Adipose tissue (tissue), 3 donors: ENCODE results near the gene KLF2. TPM values are rescaled to one million over a fixed set of nuclear protein-coding genes. Genes with fewer than 3 reads are reported as not detected.
A peak's percentile ranks its signal among the peaks of the same experiment; 100 is the strongest.
"Not testable (repeated sequence)": the region's sequence is repeated elsewhere in the genome, so short reads cannot be mapped to it uniquely, and the experiment has no call there.

Experiments used
- H3K27ac ChIP-seq: one replicate; pipeline ENCODE4 v1.5.1; 2013; ENCODE audit warnings: low read depth, low read length
- whole genome bisulfite sequencing, 3 donors: extraction: QIAGEN DNeasy Blood & Tissue Kit; methylation state at CpG; one replicate each; pipeline ENCODE4 v1.1.7; 2013; 5-methylcytosine and 5-hydroxymethylcytosine counted together
- polyA plus RNA-seq, 3 donors: library from polyadenylated mRNA; stranded (reverse); fragments of 200-250 nt; gene quantifications; one replicate each; pipeline ENCODE4 v1.2.3, GENCODE V29; 2013
- donor health status: healthy with polysubstance abuse.
- donor health status: Bipolar disorder and iron deficiency.
- donor health status: healthy.

KLF2 gene
- polyA plus RNA-seq, 3 donors = 16.4 to 136 (median 54.7) TPM

DNA sequence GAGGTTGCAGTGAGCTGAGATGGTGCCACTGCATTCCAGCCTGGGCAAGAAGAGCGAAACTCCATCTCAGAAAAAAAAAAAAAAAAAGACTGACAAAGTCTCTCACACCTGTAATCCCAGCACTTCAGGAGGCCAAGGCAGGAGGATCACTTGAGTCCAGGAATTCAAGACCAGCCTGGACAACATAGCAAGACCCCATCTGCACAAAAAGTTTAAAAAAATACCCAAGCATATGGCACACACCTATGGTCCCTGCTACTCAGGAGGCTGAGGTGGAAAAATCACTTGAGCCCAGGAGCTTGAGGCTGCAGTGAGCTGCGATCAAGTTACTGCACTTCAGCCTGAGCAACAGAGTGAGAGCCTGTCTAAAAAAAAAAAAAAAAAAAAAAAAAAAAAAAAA, 20.1 kb upstream of the KLF2 start:
- 92 to 97% (median 95%) methylated on average over 2 of the region's 2 CpGs for WGBS, 3 donors
- H3K27ac ChIP-seq = not testable (repeated sequence)

GRCh38 chr19:16305060-16305459, 19.6 kb upstream of the KLF2 start:
- H3K27ac ChIP-seq = not testable (repeated sequence)
- WGBS, 3 donors = 57 to 78% (median 67%) methylated on average over 6 of the region's 6 CpGs

DNA sequence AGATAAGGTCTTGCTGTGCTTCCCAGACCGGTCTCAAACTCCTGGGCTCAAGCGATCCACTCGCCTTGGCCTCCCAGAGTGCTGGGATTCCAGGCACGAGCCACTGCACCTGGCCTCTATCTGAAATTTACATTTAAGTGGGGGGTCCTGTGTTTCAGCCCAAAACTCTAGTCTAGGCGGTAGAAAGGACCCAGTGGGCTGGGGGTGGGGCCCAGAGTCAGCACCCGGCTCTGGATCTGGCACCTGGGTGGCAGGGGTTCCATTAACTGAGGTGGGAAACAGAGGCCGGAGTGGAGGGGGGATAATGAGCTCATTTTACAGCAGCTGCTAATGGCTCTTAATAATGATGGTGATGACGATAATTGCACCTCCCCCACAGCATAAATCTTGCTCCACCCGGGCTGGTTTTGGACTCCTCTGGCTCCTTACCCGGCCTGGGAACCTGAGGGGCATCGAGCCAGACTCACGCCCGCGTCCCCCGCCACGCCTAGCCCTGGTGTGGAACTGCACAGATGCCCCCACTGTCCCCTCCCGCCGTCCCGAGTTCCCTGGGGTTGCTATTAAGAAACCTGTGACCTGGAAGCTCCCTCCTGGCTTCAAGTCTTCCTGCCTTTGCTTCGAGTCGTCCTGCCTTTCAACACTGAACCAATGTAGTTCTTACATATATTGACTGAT, 17.8 kb upstream of the KLF2 start:
- H3K27ac ChIP-seq = no peak overlapping the region
- WGBS, 3 donors = 74 to 82% (median 74%) methylated on average over 21 of the region's 21 CpGs

- H3K27ac ChIP-seq = no peak overlapping the region
Observed at GRCh38 chr19:16308081-16308480, 16.5 kb upstream of the KLF2 start.

DNA sequence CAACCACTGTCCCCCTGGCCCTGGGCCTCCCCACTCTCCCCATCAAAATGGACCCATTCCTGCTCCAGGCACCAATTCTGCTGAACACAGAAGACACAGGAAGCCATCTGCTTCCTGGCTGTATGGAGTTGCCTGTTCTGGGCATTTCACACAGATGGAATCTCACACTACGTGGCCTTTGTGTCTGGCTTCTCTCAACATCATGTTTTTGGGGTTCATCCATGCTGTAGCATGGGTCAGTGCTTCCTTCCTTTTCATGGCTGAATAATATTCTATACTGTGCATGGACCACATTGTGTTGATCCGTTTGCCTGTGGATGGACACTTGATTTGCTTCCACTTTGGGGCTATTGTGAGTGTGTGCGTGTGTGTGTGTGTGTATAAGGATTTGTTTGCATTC, 15.0 kb upstream of the KLF2 start:
- no peak overlapping the region for H3K27ac ChIP-seq
- WGBS, 3 donors = 75 to 93% (median 75%) methylated on average over 3 of the region's 3 CpGs

More at GRCh38 chr19:16308081-16308480, 16.5 kb upstream of the KLF2 start:
- WGBS, 3 donors = 94 to 98% (median 96%) methylated on average over 5 of the region's 5 CpGs

DNA sequence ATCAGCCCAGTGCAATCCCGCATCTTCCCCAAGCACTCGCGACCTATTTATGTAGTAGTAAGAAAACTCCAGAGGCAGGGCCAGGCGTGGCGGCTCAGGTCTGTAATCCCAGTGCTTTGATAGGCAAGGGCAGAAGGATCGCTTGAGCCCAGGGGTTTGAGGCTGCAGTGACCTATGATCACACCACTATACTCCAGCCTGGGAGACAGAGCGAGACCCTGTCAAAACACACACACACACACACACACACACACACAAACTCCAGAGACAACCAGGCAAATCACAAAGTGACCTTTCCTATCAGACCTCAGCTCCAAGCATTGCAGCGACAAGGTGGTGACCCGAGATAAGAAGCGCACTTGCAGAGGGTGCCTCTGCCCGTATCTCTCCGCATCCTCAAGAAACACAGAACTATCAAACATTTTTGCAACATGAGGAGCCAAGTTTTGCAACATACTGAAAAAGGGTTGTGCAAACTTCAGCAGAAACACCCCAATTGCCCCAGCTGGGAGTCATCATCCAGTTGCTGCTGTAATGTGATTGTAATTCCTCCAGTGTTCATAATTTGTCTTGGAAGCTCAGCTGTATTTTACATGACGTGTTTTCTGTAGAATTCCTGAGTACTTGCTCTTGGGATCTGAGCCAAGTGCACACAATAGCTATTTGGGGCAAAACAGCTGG, 8.7 kb upstream of the KLF2 start:
- H3K27ac ChIP-seq = no peak overlapping the region
- WGBS, 3 donors = 35 to 52% (median 40%) methylated on average over 13 of the region's 13 CpGs

- no peak overlapping the region for H3K27ac ChIP-seq
- 34 to 63% (median 37%) methylated on average over 3 of the region's 3 CpGs for WGBS, 3 donors
Observed at GRCh38 chr19:16316506-16316882, 8.1 kb upstream of the KLF2 start.

DNA sequence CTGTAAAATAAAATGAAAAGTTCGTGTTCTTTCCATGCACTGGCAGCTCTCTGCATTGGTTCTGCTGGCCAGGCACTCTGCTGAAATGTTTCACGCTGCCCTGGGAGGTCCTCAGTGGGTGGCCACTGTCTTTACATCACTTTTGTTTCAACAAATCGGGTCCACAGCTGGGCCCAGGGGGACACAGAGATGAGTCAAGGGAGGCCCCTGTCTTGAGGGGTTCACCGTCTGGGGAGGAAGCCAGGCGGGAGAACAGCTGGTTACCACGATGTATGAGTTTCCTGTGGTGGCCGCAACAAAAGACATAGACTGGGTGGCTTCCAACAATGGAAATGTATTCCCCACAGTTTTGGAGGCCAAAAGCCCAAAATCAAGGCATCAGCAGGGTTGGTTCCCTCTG, 5.1 kb upstream of the KLF2 start:
- 50 to 79% (median 51%) methylated on average over 7 of the region's 7 CpGs for WGBS, 3 donors
- no peak overlapping the region for H3K27ac ChIP-seq

DNA sequence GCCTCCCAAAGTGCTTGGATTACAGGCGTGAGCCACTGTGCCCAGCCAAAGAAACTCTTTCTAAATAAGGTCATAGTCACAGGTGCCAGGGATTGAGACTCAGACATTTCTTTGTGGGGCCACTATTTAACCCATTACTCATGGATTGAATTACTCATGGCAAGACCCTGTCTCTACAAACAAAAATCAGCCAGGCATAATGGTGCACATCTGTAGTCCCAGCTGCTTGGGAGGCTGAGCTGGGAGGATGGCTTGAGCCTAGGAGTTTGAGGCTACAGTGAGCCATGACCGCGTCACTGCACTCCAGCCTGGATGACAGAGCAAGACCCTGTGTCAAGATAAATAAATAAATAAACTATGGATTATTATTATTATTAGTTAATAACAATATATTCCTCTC, 3.6 kb upstream of the KLF2 start:
- no peak overlapping the region for H3K27ac ChIP-seq
- WGBS, 3 donors = 93 to 100% (median 96%) methylated on average over 3 of the region's 3 CpGs

DNA sequence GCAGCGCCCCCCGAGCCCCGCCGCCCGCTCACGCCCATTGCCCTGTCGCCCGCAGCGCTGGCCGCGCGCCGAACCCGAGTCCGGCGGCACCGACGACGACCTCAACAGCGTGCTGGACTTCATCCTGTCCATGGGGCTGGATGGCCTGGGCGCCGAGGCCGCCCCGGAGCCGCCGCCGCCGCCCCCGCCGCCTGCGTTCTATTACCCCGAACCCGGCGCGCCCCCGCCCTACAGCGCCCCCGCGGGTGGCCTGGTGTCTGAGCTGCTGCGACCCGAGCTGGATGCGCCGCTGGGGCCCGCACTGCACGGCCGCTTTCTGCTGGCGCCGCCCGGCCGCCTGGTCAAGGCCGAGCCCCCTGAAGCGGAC, 518 bp downstream of the KLF2 start:
- WGBS, 3 donors = 0 to 4% (median 3%) methylated on average over 27 to 52 of the region's 52 CpGs
- H3K27ac ChIP-seq = peak overlapping the region; percentile 96

GRCh38 chr19:16325641-16326400, 1.2 kb downstream of the KLF2 start:
- WGBS, 3 donors = 3 to 5% (median 4%) methylated on average over 58 to 81 of the region's 82 CpGs
- H3K27ac ChIP-seq = peak overlapping the region; percentile 86

GRCh38 chr19:16326401-16327168, 2.0 kb downstream of the KLF2 start:
- H3K27ac ChIP-seq = peak overlapping the region; percentile 86
- WGBS, 3 donors = 39 to 46% (median 45%) methylated on average over 54 to 58 of the region's 58 CpGs

DNA sequence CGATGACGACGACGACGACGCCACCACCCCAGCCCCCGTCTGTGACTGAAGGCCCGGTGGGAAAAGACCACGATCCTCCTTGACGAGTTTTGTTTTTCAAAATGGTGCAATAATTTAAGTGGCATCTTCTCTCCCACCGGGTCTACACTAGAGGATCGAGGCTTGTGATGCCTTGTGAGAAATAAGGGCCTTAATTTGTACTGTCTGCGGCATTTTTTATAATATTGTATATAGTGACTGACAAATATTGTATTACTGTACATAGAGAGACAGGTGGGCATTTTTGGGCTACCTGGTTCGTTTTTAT, 2.5 kb downstream of the KLF2 start:
- 38 to 60% (median 47%) methylated on average over 14 of the region's 14 CpGs for WGBS, 3 donors
- H3K27ac ChIP-seq = peak overlapping the region; percentile 86

DNA sequence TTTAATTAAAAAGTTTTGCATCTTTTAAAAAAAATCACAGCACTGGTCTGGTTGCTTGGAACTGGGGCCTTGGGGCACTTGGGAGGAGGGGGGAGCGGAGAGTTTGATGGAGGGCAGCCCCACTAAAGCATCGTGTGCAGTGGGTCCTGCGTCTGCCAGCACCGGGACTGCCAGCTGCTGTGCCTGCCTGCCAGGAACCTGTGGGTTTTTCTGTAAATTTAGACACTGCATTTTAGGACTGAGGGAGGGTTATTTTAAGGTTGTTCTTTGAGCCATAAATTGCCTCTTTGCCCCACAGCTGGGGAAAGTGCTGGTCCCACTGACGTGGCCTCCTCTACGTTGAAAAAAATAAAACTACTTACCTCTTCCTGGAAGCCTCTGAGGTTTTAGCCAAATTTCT, 2.9 kb downstream of the KLF2 start:
- WGBS, 3 donors = 23 to 64% (median 23%) methylated on average over 6 of the region's 6 CpGs

DNA sequence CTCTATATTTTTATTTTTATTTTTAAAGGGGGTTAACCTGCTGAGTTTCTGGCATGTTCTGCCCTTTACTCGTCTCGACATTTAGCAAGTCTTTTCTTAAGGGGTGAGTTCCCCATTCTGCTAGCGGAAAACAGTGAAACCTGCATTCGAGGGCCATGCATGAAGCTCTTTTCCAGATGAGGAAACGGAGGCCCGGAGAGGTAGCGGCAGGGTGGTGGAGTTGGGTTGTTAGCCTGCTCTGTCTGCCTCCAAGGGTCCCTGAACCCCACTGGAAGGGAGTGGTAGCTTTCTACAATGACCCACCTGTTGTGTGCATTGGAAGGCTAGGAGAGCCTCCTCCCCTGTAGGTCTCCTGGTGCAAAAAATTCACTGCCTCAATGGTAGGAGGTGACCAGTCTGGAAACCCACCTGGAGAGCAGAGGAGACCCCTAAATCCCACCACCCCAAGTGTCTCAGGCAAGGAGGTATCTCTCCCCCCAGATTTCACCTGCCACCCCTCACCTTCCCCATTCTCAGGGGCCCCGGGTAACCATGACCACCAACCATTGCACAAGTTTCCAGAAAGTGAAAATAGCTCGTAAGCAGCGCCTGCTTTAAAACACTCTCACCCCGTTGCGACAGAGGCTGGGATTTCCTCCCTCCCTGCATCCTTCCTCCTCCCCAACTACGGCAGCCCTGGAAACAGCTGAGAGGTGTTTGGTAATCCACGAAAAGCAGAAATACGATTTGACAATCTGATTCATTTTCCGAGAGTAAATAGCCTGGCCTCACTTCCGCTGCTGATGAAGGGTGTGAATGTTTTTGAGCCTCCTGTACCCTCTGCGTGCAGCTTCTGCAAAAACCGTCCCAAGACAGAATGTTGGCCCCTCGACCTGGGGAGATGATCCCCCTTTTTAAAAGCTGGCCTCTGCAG, 3.5 kb downstream of the KLF2 start:
- 15 to 40% (median 18%) methylated on average over 20 of the region's 20 CpGs for WGBS, 3 donors
- H3K27ac ChIP-seq = peak overlapping the region; percentile 86

More for the DNA sequence above, 2.9 kb downstream of the KLF2 start:
- H3K27ac ChIP-seq = peak overlapping the region; percentile 86

GRCh38 chr19:16328824-16329482, 4.3 kb downstream of the KLF2 start:
- peak overlapping the region; percentile 57 for H3K27ac ChIP-seq
- WGBS, 3 donors = 33 to 53% (median 36%) methylated on average over 11 of the region's 11 CpGs

GRCh38 chr19:16330368-16330801, 5.8 kb downstream of the KLF2 start:
- no peak overlapping the region for H3K27ac ChIP-seq
- WGBS, 3 donors = 33 to 39% (median 37%) methylated on average over 8 of the region's 8 CpGs
